ENCODE results near the gene WDR64. TPM values are rescaled to one million over a fixed set of nuclear protein-coding genes. Genes with fewer than 3 reads are reported as not detected.

Gene WDR64
- total RNA-seq, 4 donors from 2014 or later, result not detected

DNA sequence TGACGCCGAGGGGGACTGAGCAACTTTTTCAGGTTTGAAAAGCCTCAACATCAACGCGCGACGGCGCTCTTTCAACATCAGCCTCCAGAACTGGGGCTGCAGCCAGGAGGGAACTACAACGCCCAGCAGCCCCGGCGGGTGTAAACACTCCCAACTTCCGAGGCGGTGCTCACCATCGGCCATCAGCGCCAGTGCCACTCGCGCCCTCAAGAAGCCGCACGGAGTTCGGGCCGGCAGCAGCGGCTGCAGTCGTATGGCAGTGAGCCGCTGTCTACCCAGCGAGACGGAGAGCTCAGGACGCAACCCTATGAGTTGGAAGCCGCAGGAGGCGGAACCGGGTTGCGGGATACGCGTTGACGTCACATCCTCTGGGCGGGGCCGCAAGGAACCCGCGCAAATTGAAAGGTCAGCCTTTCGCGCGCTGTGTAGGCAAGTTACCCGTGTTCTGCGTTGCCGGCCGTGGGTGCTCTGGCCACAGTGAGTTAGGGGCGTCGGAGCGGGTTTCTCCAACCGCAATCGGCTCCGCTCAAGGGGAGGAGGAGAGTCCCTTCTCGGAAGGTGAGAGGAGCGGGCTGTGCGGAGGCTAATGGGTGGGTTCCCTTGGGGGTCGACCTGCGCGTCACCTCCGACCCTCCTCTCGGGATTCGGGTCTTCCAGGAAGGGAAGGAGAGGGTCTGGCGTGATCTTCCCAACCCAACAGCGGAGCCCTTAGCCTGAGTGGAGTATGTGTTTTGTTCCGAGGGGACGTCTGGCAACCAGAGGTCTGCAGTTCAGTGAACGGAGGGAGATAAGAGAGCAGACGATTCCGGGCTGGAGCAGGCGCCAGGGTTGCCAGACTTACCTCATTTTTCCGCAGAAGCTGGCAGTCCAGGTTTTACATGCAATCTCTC lies 196.0 kb downstream of the WDR64 start, which contains the start of gene EXO1:
Gene EXO1 (plus strand): TSS at position 409 of the 890 bp plus-strand sequence. CDS start 2,222 bp downstream, outside the sequence.
- H3K9me3 ChIP-seq, result no peaks in the 10 kb centered on the region
- no peaks in the 10 kb centered on the region for H3K27me3 ChIP-seq
- peak in 1 of 2 donors; percentile 2 for TF ChIP-seq CTCF (IDR thresholded peaks at IDR 0.05)
- TF ChIP-seq POLR2AphosphoS5 (IDR thresholded peaks at IDR 0.05), result no peak
- TF ChIP-seq EP300 (IDR thresholded peaks at IDR 0.05), result no peak
- peaks cover 12% of the 10 kb centered on the region for H3K4me1 ChIP-seq
- peak within 1 kb of the TSS; percentile 76 for H3K4me3 ChIP-seq
- H3K27ac ChIP-seq, result peak within 1 kb of the TSS; percentile 93
- no peaks in the 10 kb centered on the region for H3K36me3 ChIP-seq
- under 1% methylated on average over 61 of the region's 68 CpGs for WGBS
- peak; percentile 88 to 92 for DNase-seq (ENCODE audit: low spot score in 2 of 2)

DNA sequence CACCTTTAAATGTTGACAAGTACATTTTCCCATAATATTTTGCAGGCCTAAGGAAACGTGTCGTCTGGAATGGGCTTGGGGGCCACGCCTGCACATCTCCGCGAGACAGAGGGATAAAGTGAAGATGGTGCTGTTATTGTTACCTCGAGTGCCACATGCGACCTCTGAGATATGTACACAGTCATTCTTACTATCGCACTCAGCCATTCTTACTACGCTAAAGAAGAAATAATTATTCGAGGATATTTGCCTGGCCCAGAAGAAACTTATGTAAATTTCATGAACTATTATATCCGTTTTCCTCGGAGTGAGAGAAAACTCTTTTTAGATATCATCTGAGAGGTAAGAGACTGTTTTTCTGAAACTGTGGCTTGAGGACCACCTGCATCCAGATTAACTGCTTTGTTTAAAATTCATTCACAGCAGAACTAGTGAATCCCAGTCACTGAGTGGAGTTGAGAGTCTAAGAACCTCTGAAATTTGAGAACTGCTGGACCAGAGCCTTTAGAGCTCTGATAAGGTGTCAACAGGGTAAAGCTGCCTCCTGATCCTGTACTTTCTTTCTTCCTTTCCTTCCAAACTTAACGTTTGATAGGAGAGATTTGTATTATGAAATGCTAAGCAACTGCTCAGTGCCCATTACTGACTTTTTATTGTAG lies 196.7 kb downstream of the WDR64 start:
- Histone ChIP-seq H3K36me3 (no peaks in the 10 kb centered on the region), H3K27me3 (no peaks in the 10 kb centered on the region), H3K4me3 (peak overlapping the region; percentile 76), H3K4me1 (peaks cover 12% of the 10 kb centered on the region), H3K9me3 (no peaks in the 10 kb centered on the region), H3K27ac (no peak overlapping the region)
- DNase-seq (ENCODE audit: low spot score in 2 of 2), result no peak
- TF ChIP-seq POLR2AphosphoS5 (IDR thresholded peaks at IDR 0.05), result no peak
- TF ChIP-seq POLR2A (IDR thresholded peaks at IDR 0.05), result no peak
- no peak for TF ChIP-seq EP300 (IDR thresholded peaks at IDR 0.05)
- TF ChIP-seq CTCF (IDR thresholded peaks at IDR 0.05), result no peak
- WGBS, result 9% methylated on average over 13 of the region's 13 CpGs

- TF ChIP-seq POLR2AphosphoS5 (IDR thresholded peaks at IDR 0.05) (no peak), EP300 (IDR thresholded peaks at IDR 0.05) (no peak), CTCF (IDR thresholded peaks at IDR 0.05) (no peak)
- Histone ChIP-seq H3K27ac (no peak overlapping the region), H3K4me1 (peaks cover 12% of the 10 kb centered on the region), H3K4me3 (no peak overlapping the region), H3K27me3 (no peaks in the 10 kb centered on the region), H3K9me3 (no peaks in the 10 kb centered on the region), H3K36me3 (no peaks in the 10 kb centered on the region)
- 56% methylated on average over 6 of the region's 6 CpGs for WGBS
- DNase-seq (ENCODE audit: low spot score in 2 of 2), result no peak
Measured at GRCh38 chr1:241849345-241849695, 197.2 kb downstream of the WDR64 start.

Other genes with a start within 250 kb of the WDR64 start
- 10 to 100 TPM; 24.2 to 65.8 (median 51.2) TPM for gene FH, start 132.5 kb upstream of the WDR64 start, total RNA-seq
- gene KMO, start 119.9 kb upstream of the WDR64 start, total RNA-seq, result under 1 TPM in 1 of 4 donors, not detected in 3; 0.45 TPM
- gene CHML, start 11.9 kb upstream of the WDR64 start, total RNA-seq, result 10 to 100 TPM in 3 of 4 donors, 1 to 10 TPM in 1; 8.0 to 14.3 (median 12.1) TPM
- 10 to 100 TPM; 16.9 to 41.8 (median 28.4) TPM for gene OPN3, start 11.9 kb upstream of the WDR64 start, total RNA-seq
- gene EXO1, start 195.9 kb downstream of the WDR64 start, total RNA-seq, result 1 to 10 TPM in 1 of 4 donors, under 1 TPM in 3; 0.48 to 1.6 (median 0.94) TPM